Dendritic cell treated with granulocyte-macrophage colony-stimulating factor and Interleukin-4, amounts not matched to agents 40 ng/mL and 50 ng/mL, for 4 days (primary cell): ENCODE measurements around the gene GRB10.

Experiments
- H3K27ac Mint-ChIP-seq: one replicate; pipeline ENCODE4 v1.8.0; 2022; ENCODE audit warnings: mild to moderate bottlenecking, mixed read lengths
- H3K27me3 Mint-ChIP-seq: one replicate; pipeline ENCODE4 v1.8.0; 2022; ENCODE audit warnings: mild to moderate bottlenecking, mixed read lengths
- H3K36me3 Mint-ChIP-seq: one replicate; pipeline ENCODE4 v1.8.0; 2022; ENCODE audit warnings: low read depth, mixed read lengths
- H3K4me1 Mint-ChIP-seq: one replicate; pipeline ENCODE4 v1.8.0; 2022; ENCODE audit warnings: low read depth, mixed read lengths
- H3K4me3 Mint-ChIP-seq: one replicate; pipeline ENCODE4 v1.8.0; 2022; ENCODE audit warnings: mild to moderate bottlenecking, moderate library complexity, mixed read lengths
- H3K9me3 Mint-ChIP-seq: one replicate; pipeline ENCODE4 v1.8.0; 2022; ENCODE audit warnings: mixed read lengths
- intact Hi-C: fragments of 100-400 bp; cut with micrococcal nuclease; formaldehyde crosslinking; loops from one replicate; pipeline ENCODE4 v1.15.0; 2022

GRB10 gene

GRCh38 chr7:50734246-50734645, 48.5 kb downstream of the GRB10 start:
- Mint-ChIP-seq H3K9me3 (peaks cover 18% of the 10 kb centered on the region), H3K4me1 (peaks cover 2% of the 10 kb centered on the region), H3K27ac (no peak overlapping the region), H3K4me3 (no peak overlapping the region), H3K27me3 (no peaks in the 10 kb centered on the region), H3K36me3 (no peaks in the 10 kb centered on the region)
- intact Hi-C loops: no loop called here

GRCh38 chr7:50733552-50733951, 49.1 kb downstream of the GRB10 start:
- Mint-ChIP-seq H3K4me3 (no peak overlapping the region), H3K4me1 (no peaks in the 10 kb centered on the region), H3K36me3 (no peaks in the 10 kb centered on the region), H3K27me3 (no peaks in the 10 kb centered on the region), H3K27ac (no peak overlapping the region), H3K9me3 (peaks cover 18% of the 10 kb centered on the region)
- intact Hi-C loops: no loop called here

DNA sequence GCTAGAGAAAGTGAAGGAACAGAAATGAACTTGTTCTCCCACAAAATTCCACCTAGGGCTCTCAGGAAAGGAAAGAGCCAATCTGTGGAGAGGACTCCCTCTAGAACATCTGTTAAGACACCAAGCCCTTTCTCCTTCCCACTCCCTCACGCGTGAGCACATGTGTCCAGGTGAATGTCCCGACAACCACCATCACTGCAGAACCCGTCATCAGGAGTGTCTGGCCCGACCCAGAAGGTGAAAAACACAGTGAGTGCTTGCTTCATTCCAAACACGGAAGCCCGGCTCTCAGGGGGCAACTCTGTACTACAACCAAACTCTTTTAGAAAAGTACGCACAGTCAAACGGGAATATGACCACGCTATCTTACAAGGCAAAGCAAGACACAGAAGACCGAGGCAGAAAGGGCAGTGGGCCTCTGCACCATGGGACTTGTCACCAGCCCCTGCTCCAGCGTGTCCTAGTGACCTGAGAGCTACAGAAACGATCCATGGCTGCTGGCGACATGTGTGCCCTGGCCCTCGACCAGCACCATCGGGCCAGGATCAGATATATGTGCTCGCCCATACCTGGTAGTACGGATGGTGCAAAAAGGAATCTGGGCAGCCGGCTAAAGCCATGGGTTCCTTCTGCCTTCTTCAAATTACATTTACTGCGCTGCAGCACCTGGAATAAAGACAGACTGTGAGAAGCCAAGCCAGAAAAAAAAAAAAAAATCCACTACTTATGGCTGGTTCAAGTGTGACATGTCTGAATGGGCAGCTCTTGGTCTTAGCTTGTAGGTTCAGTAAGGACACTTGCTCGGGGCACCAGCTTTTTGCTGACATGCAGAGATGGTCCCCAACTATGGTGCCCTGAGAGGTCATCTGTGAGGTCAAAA, 50.8 kb downstream of the GRB10 start:
- H3K27ac Mint-ChIP-seq: no peak overlapping the region
- H3K4me3 Mint-ChIP-seq: no peak overlapping the region
- H3K36me3 Mint-ChIP-seq: no peaks in the 10 kb centered on the region
- peaks cover 11% of the 10 kb centered on the region for H3K9me3 Mint-ChIP-seq
- no peaks in the 10 kb centered on the region for H3K27me3 Mint-ChIP-seq
- intact Hi-C loops: no loop called here
- no peaks in the 10 kb centered on the region for H3K4me1 Mint-ChIP-seq

DNA sequence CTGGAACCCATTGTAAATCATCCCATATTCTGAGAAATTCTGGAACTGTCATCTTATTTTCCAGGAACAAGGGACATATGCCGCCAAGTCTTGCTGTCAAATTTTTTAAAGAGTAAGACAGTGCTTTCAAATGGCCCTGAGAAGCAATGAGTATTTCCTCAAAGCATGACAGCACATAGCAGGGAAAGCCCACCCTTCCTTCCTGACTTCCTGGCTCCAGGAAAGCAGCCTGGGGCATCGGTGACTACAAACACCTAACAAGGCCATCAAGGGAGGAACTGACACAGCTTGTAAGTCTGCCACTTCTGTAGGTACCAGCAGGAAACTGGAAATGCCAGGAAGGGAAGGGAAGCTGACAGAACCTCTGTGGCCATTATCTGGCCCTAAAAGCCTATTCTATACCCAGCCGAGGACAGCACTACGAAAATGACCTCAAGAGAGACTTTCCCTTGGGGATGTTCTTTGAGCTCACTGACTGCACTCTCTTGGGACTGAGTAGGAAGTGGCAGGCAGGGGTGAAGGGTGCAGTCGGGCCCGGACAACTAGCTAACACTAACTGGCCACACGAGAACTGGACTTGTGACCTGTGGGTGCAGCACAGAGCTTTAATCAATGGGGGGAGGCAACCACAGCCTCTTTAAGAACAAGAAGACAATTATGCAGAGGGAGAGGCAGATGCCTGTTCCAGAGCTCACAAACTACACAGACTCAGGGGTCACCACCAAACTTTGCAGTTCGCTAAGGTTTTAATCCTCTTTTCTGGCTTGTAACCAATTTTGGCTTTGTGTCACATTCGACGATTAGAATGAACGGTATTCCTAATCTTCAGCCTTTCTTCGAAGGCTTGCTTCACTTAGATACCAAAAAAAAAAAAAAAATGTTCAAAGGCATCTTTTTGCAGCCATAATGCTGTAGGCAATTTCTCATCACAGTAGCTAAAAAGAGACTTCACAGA, 52.0 kb downstream of the GRB10 start:
- peaks cover 9% of the 10 kb centered on the region for H3K9me3 Mint-ChIP-seq
- H3K27ac Mint-ChIP-seq: no peak overlapping the region
- no peaks in the 10 kb centered on the region for H3K36me3 Mint-ChIP-seq
- H3K4me3 Mint-ChIP-seq: no peak overlapping the region
- H3K4me1 Mint-ChIP-seq: no peaks in the 10 kb centered on the region
- intact Hi-C loops: no loop called here
- H3K27me3 Mint-ChIP-seq: no peaks in the 10 kb centered on the region

DNA sequence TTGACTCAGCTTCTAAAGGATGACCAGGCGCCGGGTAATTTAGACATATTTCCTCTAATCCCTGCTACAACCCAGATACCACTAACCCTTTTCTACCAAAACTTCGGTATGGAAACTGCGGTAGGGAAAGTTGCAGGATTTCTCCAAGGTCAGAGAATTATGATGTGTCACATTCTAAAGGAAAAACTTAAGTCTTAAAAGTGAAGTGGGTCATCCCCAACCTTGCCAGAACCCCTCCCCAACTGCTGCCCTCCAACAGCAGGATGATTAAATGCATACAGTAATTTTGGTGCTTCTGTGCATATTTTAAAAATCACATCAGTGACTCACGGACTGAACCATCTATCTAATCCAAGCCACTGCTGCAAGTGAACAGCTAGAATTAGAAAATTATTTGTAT, 52.7 kb downstream of the GRB10 start:
- Mint-ChIP-seq H3K27ac (no peak overlapping the region), H3K9me3 (peaks cover 6% of the 10 kb centered on the region), H3K4me1 (no peaks in the 10 kb centered on the region), H3K4me3 (no peak overlapping the region), H3K36me3 (no peaks in the 10 kb centered on the region), H3K27me3 (no peaks in the 10 kb centered on the region)
- intact Hi-C loops: no loop called here

DNA sequence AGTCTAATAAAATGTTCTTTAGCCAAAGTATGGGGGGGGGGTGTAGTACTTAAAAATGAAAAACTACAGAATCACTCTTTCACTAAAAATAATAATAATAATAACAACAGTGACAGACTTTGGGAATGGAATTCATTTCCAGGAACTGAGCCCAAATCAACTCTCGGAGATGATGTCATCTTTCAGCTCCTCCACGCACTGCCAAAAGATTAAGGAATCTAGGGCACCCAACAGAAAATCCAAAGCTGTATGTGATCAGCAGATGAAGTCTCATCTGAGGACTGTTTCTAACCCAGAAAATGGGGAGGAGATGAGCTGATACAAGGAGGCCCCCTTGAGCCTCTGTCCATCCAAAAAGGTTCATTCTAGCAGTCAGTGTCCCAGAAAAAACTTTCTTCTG, 54.5 kb downstream of the GRB10 start:
- no peaks in the 10 kb centered on the region for H3K36me3 Mint-ChIP-seq
- intact Hi-C loops: no loop called here

GRCh38 chr7:50727711-50728110, 55.0 kb downstream of the GRB10 start:
- no peaks in the 10 kb centered on the region for H3K9me3 Mint-ChIP-seq
- H3K27me3 Mint-ChIP-seq: no peaks in the 10 kb centered on the region
- H3K27ac Mint-ChIP-seq: no peak overlapping the region
- no peaks in the 10 kb centered on the region for H3K36me3 Mint-ChIP-seq
- intact Hi-C loops: no loop called here
- no peak overlapping the region for H3K4me3 Mint-ChIP-seq
- peaks cover 16% of the 10 kb centered on the region for H3K4me1 Mint-ChIP-seq

More for the DNA sequence above, 54.5 kb downstream of the GRB10 start:
- Mint-ChIP-seq H3K4me3 (no peak overlapping the region), H3K27ac (no peak overlapping the region), H3K4me1 (peaks cover 15% of the 10 kb centered on the region), H3K9me3 (no peaks in the 10 kb centered on the region), H3K27me3 (no peaks in the 10 kb centered on the region)

DNA sequence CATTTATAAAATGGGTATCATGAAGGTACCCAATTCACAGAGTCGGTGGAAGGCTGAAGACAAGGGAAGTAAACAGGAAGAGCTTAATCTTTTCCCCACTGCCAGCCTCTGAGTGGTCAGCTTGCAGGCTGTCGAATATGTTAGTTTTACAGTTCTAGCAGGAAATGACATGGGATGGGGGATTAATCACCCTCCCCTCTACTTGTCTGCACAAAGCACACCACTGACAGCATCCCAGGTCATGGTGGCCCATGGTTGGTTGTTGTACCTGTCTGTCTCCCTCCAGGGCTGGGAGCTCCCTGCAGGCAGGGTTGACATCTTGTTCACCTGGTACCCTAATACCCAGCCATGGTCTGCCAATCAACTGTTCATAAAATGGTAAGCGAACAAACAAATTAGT, 55.6 kb downstream of the GRB10 start:
- no peaks in the 10 kb centered on the region for H3K27me3 Mint-ChIP-seq
- H3K27ac Mint-ChIP-seq: no peak overlapping the region
- H3K4me3 Mint-ChIP-seq: no peak overlapping the region
- no peaks in the 10 kb centered on the region for H3K36me3 Mint-ChIP-seq
- H3K9me3 Mint-ChIP-seq: no peaks in the 10 kb centered on the region
- intact Hi-C loops: no loop called here
- peaks cover 21% of the 10 kb centered on the region for H3K4me1 Mint-ChIP-seq

GRCh38 chr7:50725774-50726173, 56.9 kb downstream of the GRB10 start:
- intact Hi-C loops: no loop called here
- Mint-ChIP-seq H3K9me3 (no peaks in the 10 kb centered on the region), H3K27ac (no peak overlapping the region), H3K27me3 (no peaks in the 10 kb centered on the region), H3K4me3 (no peak overlapping the region), H3K4me1 (peaks cover 21% of the 10 kb centered on the region), H3K36me3 (no peaks in the 10 kb centered on the region)

DNA sequence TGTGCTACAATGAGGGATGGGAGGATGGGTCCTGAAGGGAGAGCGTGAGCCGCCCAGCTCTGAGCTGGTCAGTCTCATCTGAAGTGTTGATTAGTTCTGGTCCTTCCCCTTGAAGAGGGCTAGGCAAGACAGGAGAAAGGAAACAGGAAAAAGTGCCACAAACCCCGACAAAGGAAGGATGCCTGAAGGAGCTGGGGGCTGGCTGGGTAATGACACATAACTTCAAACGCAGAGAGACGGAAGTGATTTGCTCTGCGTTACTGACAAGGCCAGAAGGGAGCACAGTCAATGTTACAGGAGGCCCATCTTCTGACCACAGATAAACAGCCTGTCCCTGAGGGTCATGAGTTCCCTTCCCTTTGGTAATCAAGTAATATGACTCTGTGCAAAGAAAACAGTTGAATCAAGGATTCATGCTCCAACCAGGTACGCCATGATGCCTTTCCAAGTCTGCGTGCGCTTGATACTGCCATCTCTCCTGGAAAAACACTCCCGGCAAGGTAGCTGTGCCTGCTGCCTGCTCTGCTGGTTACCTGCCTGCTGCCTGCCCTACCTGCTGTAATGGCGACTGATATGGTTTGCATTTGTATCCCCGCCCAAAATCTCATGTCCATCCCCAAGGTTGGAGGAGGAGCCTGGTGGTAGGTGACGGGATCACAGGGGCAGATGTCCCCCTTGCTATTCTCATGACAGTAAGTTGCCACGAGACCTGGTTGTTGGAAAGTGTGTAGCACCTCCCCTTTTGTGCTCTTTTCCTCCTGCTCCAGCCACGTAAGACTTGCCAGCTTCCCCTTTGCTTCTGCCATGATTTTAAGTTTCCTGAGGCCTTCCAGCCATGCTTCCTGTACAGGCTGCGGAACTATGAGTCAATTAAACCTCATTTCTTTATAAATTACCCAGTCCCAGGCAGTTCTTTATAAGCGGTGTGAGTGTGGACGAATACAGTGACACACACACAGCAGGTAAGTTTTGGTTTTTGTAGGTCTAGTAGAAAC, 57.9 kb downstream of the GRB10 start:
- no peaks in the 10 kb centered on the region for H3K9me3 Mint-ChIP-seq
- H3K27me3 Mint-ChIP-seq: no peaks in the 10 kb centered on the region
- intact Hi-C loops: no loop called here
- H3K36me3 Mint-ChIP-seq: no peaks in the 10 kb centered on the region
- peaks cover 21% of the 10 kb centered on the region for H3K4me1 Mint-ChIP-seq
- H3K4me3 Mint-ChIP-seq: no peak overlapping the region
- no peak overlapping the region for H3K27ac Mint-ChIP-seq

DNA sequence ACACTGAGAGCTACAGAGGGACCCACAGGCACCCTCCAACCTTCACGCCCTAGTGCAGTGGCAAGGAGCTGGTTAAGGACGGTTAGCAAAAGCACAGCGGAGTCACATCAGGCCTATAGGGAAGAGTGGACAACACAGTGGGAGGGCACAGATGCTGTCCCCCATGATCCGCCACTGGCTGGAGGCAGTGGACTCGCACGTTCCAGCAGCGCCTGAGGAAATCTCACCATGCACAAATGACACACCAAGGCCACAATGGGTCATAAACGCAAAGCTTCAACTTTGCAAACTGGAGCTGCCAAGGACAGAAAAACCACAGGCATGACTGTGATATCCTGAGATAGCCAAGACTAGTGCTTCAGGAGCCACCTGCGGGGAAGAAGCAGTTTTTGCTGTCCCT, 58.8 kb downstream of the GRB10 start:
- Mint-ChIP-seq H3K27me3 (no peaks in the 10 kb centered on the region), H3K27ac (no peak overlapping the region), H3K9me3 (no peaks in the 10 kb centered on the region), H3K4me1 (peaks cover 21% of the 10 kb centered on the region), H3K4me3 (no peak overlapping the region), H3K36me3 (no peaks in the 10 kb centered on the region)
- intact Hi-C loops: no loop called here

- Mint-ChIP-seq H3K36me3 (no peaks in the 10 kb centered on the region), H3K27ac (no peak overlapping the region), H3K4me1 (peaks cover 21% of the 10 kb centered on the region), H3K27me3 (no peaks in the 10 kb centered on the region), H3K4me3 (no peak overlapping the region), H3K9me3 (no peaks in the 10 kb centered on the region)
- intact Hi-C loops: no loop called here
Measured at GRCh38 chr7:50723173-50723572, 59.5 kb downstream of the GRB10 start.

GRCh38 chr7:50721661-50722259, 60.9 kb downstream of the GRB10 start:
- no peak overlapping the region for H3K27ac Mint-ChIP-seq

More at GRCh38 chr7:50721661-50722259, 60.9 kb downstream of the GRB10 start:
- Mint-ChIP-seq H3K27me3 (no peaks in the 10 kb centered on the region), H3K36me3 (no peaks in the 10 kb centered on the region), H3K9me3 (no peaks in the 10 kb centered on the region), H3K4me3 (no peak overlapping the region), H3K4me1 (peaks cover 21% of the 10 kb centered on the region)
- intact Hi-C loops: no loop called here
